Stimulated activated CD8-positive, alpha-beta memory T cell treated with anti-CD3 and anti-CD28 coated beads, Interleukin-12 subunit alpha, Interleukin-12 subunit beta, amount 100 ng/mL, for 24 hours (primary cell): ENCODE data around the gene PCDHB8.
"Not testable (repeated sequence)": the region's sequence is repeated elsewhere in the genome, so short reads cannot be mapped to it uniquely, and the experiment has no call there.

Source experiments
- DNase-seq: peaks from one replicate; pipeline ENCODE4 v3.0.0-alpha.2; 2020; ENCODE audit errors: extremely low read depth

Gene PCDHB8

GRCh38 chr5:141177577-141178191 lies at the start of gene PCDHB8:
TSS of gene PCDHB8 (plus strand) at chr5:141177790. CDS start at chr5:141178035, 245 bp downstream.
- not testable (repeated sequence) for DNase-seq

DNA sequence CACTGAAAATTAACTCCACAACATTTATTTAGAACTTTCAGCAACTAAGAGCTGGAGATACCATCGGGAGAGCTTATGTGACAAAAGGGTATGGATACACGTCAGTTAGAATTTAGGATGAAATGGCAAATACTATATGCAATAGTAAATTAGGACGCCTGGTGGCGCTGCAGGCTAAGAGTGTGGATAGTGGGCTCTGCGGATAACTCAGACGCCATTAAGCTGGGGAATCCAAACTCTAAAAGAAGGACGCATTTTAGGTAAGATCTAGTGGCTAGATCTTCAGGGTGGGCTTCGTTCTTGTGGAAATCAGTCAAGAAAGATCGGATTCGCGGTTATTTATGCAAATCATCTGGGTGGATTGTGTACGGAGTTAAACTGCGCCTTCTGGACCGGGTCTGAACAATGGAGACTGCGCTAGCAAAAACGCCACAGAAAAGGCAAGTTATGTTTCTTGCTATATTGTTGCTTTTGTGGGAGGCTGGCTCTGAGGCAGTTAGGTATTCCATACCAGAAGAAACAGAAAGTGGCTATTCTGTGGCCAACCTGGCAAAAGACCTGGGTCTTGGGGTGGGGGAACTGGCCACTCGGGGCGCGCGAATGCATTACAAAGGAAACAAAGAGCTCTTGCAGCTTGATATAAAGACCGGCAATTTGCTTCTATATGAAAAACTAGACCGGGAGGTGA lies 42.4 kb upstream of the PCDHB8 start, which contains the start of gene PCDHB5:
Gene PCDHB5, plus strand, starts transcription at position 177 of the 688 bp plus-strand sequence. Its CDS starts 229 bp downstream, at position 406.
- DNase-seq, result no peak

DNA sequence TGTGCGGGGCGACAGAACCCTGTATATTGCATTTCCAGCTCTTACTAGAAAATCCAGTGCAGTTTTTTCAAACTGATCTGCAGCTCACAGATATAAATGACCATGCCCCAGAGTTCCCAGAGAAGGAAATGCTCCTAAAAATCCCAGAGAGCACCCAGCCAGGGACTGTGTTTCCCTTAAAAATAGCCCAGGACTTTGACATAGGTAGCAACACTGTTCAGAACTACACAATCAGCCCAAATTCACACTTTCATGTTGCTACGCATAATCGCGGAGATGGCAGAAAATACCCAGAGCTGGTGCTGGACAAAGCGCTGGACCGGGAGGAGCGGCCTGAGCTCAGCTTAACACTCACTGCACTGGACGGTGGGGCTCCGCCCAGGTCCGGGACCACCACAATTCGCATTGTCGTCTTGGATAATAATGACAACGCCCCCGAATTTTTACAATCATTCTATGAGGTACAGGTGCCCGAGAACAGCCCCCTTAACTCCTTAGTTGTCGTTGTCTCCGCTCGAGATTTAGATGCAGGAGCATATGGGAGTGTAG lies 41.8 kb upstream of the PCDHB8 start:
- DNase-seq, result no peak

GRCh38 chr5:141137346-141137745 lies 40.2 kb upstream of the PCDHB8 start:
- DNase-seq, result not testable (repeated sequence)

GRCh38 chr5:141149812-141150211 lies 27.8 kb upstream of the PCDHB8 start, which contains the start of gene PCDHB6:
TSS of gene PCDHB6 (plus strand) at chr5:141150057. CDS start at chr5:141150258, 201 bp downstream.
- DNase-seq, result no peak

GRCh38 chr5:141150224-141150992 lies 27.2 kb upstream of the PCDHB8 start:
- no peak for DNase-seq

GRCh38 chr5:141150993-141151325 lies 26.6 kb upstream of the PCDHB8 start:
- DNase-seq, result no peak

GRCh38 chr5:141151632-141152031 lies 26.0 kb upstream of the PCDHB8 start:
- DNase-seq, result not testable (repeated sequence)

DNA sequence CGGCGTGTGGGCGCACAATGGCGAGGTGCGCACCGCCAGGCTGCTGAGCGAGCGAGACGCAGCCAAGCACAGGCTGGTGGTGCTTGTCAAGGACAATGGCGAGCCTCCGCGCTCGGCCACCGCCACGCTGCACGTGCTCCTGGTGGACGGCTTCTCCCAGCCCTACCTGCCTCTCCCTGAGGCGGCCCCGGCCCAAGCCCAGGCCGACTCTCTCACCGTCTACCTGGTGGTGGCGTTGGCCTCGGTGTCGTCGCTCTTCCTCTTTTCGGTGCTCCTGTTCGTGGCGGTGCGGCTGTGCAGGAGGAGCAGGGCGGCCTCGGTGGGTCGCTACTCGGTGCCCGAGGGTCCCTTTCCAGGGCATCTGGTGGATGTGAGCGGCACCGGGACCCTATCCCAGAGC lies 25.5 kb upstream of the PCDHB8 start:
- DNase-seq, result not testable (repeated sequence)

- DNase-seq, result no peak
Measured at GRCh38 chr5:141155540-141156374, 21.8 kb upstream of the PCDHB8 start.

GRCh38 chr5:141157356-141157755 lies 20.2 kb upstream of the PCDHB8 start:
- DNase-seq, result not testable (repeated sequence)

DNA sequence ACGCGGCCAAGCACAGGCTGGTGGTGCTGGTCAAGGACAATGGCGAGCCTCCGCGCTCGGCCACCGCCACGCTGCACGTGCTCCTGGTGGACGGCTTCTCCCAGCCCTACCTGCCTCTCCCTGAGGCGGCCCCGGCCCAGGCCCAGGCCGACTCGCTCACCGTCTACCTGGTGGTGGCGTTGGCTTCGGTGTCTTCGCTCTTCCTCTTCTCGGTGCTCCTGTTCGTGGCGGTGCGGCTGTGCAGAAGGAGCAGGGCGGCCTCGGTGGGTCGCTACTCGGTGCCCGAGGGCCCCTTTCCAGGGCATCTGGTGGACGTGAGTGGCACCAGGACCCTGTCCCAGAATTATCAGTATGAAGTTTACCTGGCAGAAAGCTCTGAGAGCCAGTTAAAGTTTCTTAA lies 19.7 kb upstream of the PCDHB8 start:
- not testable (repeated sequence) for DNase-seq

- DNase-seq, result no peak
Measured at GRCh38 chr5:141172381-141173204, 5.0 kb upstream of the PCDHB8 start, which contains the start of gene PCDHB7. TSS of gene PCDHB7 (plus strand) at chr5:141172644. CDS start at chr5:141172836, 192 bp downstream.

DNA sequence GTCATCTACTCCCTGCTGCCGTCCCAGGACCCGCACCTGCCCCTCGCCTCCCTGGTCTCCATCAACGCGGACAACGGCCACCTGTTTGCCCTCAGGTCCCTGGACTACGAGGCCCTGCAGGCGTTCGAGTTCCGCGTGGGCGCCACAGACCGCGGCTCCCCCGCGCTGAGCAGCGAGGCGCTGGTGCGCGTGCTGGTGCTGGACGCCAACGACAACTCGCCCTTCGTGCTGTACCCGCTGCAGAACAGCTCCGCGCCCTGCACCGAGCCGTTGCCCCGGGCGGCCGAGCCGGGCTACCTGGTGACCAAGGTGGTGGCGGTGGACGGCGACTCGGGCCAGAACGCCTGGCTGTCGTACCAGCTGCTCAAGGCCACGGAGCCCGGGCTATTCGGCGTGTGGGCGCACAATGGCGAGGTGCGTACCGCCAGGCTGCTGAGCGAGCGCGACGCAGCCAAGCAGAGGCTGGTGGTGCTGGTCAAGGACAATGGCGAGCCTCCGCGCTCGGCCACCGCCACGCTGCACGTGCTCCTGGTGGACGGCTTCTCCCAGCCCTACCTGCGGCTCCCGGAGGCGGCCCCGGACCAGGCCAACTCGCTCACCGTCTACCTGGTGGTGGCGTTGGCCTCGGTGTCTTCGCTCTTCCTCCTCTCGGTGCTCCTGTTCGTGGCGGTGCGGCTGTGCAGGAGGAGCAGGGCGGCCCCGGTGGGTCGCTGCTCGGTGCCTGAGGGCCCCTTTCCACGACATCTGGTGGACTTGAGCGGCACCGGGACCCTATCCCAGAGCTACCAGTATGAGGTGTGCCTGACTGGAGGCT lies 3.1 kb upstream of the PCDHB8 start:
- not testable (repeated sequence) for DNase-seq

DNA sequence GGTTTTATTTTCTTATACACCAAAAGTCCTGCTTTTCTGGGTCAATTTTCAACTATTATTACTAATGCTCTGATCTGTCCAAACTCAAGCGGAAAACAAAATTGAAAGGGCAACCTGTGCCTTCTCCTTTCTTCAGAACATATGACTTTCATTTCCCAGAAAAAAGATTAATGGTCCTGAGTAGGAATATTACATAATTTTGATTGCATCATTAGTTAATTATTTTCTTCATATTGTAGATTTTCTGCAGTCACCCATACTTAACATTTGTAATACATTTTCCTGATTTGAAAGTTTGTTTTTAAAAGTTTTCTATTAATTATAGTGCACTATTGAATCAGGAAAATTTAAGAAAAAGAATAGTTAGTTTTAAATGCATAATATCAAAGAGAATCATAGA lies 1.7 kb upstream of the PCDHB8 start:
- DNase-seq, result no peak

DNA sequence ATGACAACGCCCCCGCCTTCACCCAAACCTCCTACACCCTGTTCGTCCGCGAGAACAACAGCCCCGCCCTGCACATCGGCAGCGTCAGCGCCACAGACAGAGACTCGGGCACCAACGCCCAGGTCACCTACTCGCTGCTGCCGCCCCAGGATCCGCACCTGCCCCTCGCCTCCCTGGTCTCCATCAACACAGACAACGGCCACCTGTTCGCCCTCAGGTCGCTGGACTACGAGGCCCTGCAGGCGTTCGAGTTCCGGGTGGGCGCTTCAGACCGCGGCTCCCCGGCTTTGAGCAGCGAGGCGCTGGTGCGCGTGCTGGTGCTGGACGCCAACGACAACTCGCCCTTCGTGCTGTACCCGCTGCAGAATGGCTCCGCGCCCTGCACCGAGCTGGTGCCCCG lies 1.8 kb downstream of the PCDHB8 start:
- DNase-seq, result not testable (repeated sequence)

- DNase-seq, result not testable (repeated sequence)
Measured at GRCh38 chr5:141179876-141180275, 2.3 kb downstream of the PCDHB8 start.

GRCh38 chr5:141180313-141180712 lies 2.7 kb downstream of the PCDHB8 start:
- DNase-seq, result no peak

- DNase-seq, result no peak
Measured at GRCh38 chr5:141182248-141182647, 4.7 kb downstream of the PCDHB8 start, which contains the start of gene PCDHB16. TSS of gene PCDHB16 (plus strand) at chr5:141182387. CDS start at chr5:141182560, 173 bp downstream.
